ENCODE measurements around the gene ZNF136.

The ZNF136 gene

DNA sequence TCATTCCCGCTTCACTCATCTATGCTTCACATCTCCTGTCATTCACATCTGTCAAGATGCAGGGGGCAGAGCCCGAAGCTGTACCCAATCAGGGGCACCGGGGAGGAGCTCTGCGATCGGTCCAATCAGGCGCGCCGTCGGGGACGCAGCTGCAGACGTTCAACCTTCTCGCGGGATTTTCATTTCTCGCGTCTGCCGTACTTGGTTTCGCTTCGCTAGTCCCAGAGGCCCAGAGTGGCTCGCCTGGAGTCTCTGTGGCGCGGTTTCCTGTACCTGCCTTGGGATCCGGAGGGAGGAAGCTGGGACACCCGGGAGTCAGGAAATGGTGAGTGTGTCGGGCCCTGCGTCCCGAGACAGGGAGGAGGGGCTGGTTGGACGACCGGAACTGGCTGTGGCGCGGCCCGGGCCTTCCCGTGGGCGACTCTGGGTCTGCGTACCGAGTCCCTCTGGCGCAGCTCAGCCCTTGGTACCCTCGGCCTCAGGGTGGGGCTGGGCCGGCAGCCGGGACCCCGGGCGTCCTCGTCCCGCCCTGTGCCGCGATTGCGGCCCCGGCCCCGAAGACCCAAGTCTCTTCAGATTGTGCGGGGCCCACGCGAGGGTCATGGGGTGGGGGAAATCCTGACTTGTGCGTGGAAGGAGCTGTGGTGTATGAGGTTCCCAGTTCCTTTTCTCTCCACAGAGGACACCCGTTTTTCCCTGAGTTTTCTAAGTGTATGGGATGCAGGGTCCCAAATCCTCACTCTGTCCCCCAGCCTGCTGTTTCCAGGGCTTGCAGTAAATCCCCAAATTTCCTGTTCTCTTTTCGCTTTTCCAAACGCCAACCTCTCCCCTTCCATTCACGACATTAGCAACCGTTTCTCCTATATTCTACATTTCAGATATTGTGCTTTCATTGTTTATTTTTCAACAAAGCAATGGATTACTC is at the start of gene ZNF136:
Gene ZNF136, plus strand, starts transcription at position 215 of the 925 bp plus-strand sequence. Its CDS starts 108 bp downstream, at position 323.
- TF ChIP-seq, protein P1, sequence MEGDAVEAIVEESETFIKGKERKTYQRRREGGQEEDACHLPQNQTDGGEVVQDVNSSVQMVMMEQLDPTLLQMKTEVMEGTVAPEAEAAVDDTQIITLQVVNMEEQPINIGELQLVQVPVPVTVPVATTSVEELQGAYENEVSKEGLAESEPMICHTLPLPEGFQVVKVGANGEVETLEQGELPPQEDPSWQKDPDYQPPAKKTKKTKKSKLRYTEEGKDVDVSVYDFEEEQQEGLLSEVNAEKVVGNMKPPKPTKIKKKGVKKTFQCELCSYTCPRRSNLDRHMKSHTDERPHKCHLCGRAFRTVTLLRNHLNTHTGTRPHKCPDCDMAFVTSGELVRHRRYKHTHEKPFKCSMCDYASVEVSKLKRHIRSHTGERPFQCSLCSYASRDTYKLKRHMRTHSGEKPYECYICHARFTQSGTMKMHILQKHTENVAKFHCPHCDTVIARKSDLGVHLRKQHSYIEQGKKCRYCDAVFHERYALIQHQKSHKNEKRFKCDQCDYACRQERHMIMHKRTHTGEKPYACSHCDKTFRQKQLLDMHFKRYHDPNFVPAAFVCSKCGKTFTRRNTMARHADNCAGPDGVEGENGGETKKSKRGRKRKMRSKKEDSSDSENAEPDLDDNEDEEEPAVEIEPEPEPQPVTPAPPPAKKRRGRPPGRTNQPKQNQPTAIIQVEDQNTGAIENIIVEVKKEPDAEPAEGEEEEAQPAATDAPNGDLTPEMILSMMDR (IDR thresholded peaks at IDR 0.05; ENCODE audit: borderline replicate concordance, insufficient read depth, low read depth, low read length) = no peak
- H3K4me3 ChIP-seq (ENCODE audit: low read depth, low read length) = peak within 1 kb of the TSS; percentile 68

GRCh38 chr19:12113121-12113520 is 49.8 kb upstream of the ZNF136 start:
- H3K4me3 ChIP-seq (ENCODE audit: low read depth, low read length) = no peak overlapping the region

DNA sequence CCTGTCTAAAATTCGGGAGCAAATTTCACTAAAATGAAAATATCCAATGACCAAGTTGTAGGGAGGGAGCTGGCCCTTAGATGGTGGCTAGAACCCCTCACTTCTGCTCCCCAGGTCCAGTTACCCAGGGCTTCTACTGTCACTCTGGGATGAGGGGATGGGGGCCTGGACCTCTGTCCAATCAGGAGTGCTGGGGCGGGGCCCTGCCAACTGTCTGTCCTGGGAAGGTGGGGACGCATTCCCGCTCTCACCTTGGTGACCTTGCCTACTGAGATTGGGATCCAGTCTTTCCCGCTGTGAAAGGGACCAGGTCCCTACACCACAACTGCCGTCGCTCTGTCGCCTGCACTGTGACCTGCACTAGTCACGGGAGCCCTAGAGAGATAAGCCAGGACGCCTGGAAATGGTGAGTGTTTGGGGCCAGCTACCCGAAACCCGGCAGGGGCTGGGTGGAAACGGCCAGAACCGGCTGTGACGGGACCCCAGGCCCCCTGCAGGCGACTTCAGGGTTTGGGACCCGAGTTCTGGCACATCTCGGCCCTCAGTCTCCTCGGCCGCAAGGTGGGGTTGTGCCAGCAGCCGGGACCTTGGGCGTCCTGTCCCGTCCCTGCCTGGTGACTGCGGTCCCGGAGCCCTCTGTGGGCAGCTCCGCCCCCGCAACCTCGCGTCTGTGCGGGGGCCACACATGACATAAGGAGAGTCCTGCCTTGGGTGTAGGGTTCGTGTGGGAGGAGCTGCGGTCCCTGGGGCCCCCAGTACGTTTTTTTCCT is 45.5 kb upstream of the ZNF136 start:
- TF ChIP-seq, protein P1 (IDR thresholded peaks at IDR 0.05; ENCODE audit: borderline replicate concordance, insufficient read depth, low read depth, low read length) = no peak
- no peak overlapping the region for H3K4me3 ChIP-seq (ENCODE audit: low read depth, low read length)

More at GRCh38 chr19:12113121-12113520, 49.8 kb upstream of the ZNF136 start:
- TF ChIP-seq, protein P1 (IDR thresholded peaks at IDR 0.05; ENCODE audit: borderline replicate concordance, insufficient read depth, low read depth, low read length) = no peak

DNA sequence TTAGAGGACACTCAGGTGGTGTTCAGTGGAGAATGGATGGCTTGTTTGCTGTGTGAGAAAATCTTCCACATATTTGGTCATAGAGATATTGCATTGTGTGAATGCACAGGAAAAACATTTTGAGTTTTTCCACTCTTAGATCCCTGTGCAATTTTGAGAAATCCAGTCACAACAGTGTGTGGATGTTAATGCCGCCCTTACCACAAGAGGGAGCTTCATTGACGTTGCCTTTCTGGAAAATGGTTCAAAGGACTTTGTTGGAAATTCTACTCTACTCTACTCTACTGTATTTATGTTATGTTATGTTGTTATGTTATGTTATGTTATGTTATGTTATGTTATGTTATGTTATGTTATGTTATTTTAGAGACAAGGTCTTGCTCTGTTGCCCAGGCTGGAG is 36.2 kb upstream of the ZNF136 start:
- no peak overlapping the region for H3K4me3 ChIP-seq (ENCODE audit: low read depth, low read length)
- TF ChIP-seq, protein P1 (IDR thresholded peaks at IDR 0.05; ENCODE audit: borderline replicate concordance, insufficient read depth, low read depth, low read length) = peak; percentile 21; the same call in 1 of the 2 replicates

DNA sequence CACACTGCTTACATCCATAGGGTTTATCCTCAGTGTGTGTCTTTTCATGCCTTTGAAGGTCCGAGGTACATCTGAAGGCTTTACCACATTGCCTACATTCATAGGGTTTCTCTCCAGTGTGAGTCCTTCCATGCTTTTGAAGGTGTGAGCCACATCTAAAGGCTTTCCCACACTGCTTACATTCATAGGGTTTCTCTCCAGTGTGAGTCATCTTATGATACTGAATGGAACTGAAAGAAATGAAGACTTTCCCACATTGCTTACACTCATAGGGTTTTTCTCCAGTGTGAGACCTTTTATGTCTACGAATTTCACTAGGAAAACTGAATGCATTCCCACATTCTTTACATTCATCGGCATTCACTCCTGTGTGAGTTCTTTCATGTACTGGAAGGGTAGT is 29.8 kb upstream of the ZNF136 start:
- H3K4me3 ChIP-seq (ENCODE audit: low read depth, low read length) = no peak overlapping the region
- TF ChIP-seq, protein P1 (IDR thresholded peaks at IDR 0.05; ENCODE audit: borderline replicate concordance, insufficient read depth, low read depth, low read length) = no peak

GRCh38 chr19:12137221-12137940 is 25.5 kb upstream of the ZNF136 start:
- TF ChIP-seq, protein P1 (IDR thresholded peaks at IDR 0.05; ENCODE audit: borderline replicate concordance, insufficient read depth, low read depth, low read length) = peak; percentile 38; the same call in 1 of the 2 replicates
- H3K4me3 ChIP-seq (ENCODE audit: low read depth, low read length) = no peak overlapping the region

Measured in GM12875 (cell line).